K562 (cell line): ENCODE results near the gene IL17F. TPM values are rescaled to one million over a fixed set of nuclear protein-coding genes. Genes with fewer than 3 reads are reported as not detected.

Source experiments
- ATAC-seq: fragments of 200-7000 bp; cut with Tn5 transposase; 3 replicates; pipeline ENCODE4 v1.9.1; 2020; ENCODE audit warnings: moderate library complexity
- BruUV-seq: library from RNA; stranded (reverse); fragments of 400-500 nt; replicated peaks from 2 replicates; lab custom pipeline; 2021; lab: Mats Ljungman, UMichigan
- CTCF ChIA-PET: fragments of 300-600 bp; formaldehyde crosslinking; extraction: SDS; loops from one replicate; lab custom pipeline; 2021; ENCODE audit warnings: low intra/inter-chr PET ratio; lab: Yijun Ruan, JAX
- POLR2A ChIA-PET: fragments of 300-600, 350-650 bp; sonication (Branson Sonifier 250); formaldehyde crosslinking; extraction: SDS; loops from one replicate; lab custom pipeline; 2021; ENCODE audit warnings: antibody characterized with exemption, inconsistent platforms; lab: Yijun Ruan, JAX
- DNase-seq, 4 experiments: peaks; one replicate each; pipeline versions ENCODE4 v3.0.0 to v3.0.0-alpha.2; 2011 to 2018; ENCODE audit warnings: low spot score in 3 of 4, mixed read lengths in 3 of 4; ENCODE audit errors: extremely low read depth in 1 of 4
- FAIRE-seq: peaks from 2 replicates; lab custom pipeline; 2011; peaks lifted over from hg19 to GRCh38; lab: Jason Lieb, UNC
- H2AFZ ChIP-seq: 2 replicates; pipeline ENCODE4 v1.6.0; 2011; ENCODE audit warnings: low read depth, low read length, control low read depth, inconsistent platforms
- H3K27ac ChIP-seq: fragments of 200-600 bp; 3 replicates; pipeline ENCODE4 v1.8.0; 2011; ENCODE audit warnings: low read depth, mild to moderate bottlenecking, control low read depth, inconsistent platforms, low read length, moderate library complexity, mixed read lengths; ENCODE audit errors: extremely low read depth
- H3K27me3 ChIP-seq, 2 experiments: fragments of 300-600 bp in 1 of 2; 2 replicates in 1 of 2; 3 replicates in 1 of 2; pipeline versions ENCODE4 v1.6.0 to v1.8.0; 2011; ENCODE audit warnings: inconsistent platforms in 2 of 2, low read length in 2 of 2, mild to moderate bottlenecking in 1 of 2, mixed read lengths in 1 of 2, moderate library complexity in 1 of 2; ENCODE audit not compliant: control insufficient read depth in 2 of 2, insufficient read depth in 2 of 2
- H3K36me3 ChIP-seq: fragments of 300-600 bp; 3 replicates; pipeline ENCODE4 v1.8.0; 2011; ENCODE audit warnings: mild to moderate bottlenecking, low read length, inconsistent platforms; ENCODE audit not compliant: control insufficient read depth, insufficient read depth
- H3K4me1 ChIP-seq, 2 experiments: fragments of 200-600 bp in 1 of 2; replicated peaks in 1 of 2; 2 replicates in 1 of 2; 3 replicates in 1 of 2; pipeline versions ENCODE4 v1.5.1 to v1.8.0; 2011; ENCODE audit warnings: inconsistent platforms in 2 of 2, low read length in 2 of 2, mild to moderate bottlenecking in 1 of 2, mixed read lengths in 1 of 2, moderate library complexity in 1 of 2; ENCODE audit not compliant: control insufficient read depth in 2 of 2, insufficient read depth in 2 of 2
- H3K4me2 ChIP-seq: 2 replicates; pipeline ENCODE4 v1.6.1; 2011; ENCODE audit warnings: low read length, control low read depth, inconsistent platforms, mixed read lengths; ENCODE audit not compliant: insufficient read depth
- H3K4me3 ChIP-seq: fragments of 200-600 bp; sonication (generic), shearing (Covaris generic); 2 replicates; pipeline ENCODE4 v1.5.1; 2016; ENCODE audit warnings: control low read depth, inconsistent platforms
- H3K79me2 ChIP-seq: fragments of 200-600 bp; 3 replicates; pipeline ENCODE4 v1.8.0; 2011; ENCODE audit warnings: low read length, inconsistent platforms; ENCODE audit not compliant: control insufficient read depth, insufficient read depth
- H3K9ac ChIP-seq, 2 experiments: 2 replicates each; pipeline versions ENCODE4 v1.6.0 to v1.6.1; 2011; ENCODE audit warnings: low read depth in 2 of 2, low read length in 2 of 2, control low read depth in 1 of 2, inconsistent platforms in 1 of 2, mild to moderate bottlenecking in 1 of 2, mixed read lengths in 1 of 2; ENCODE audit not compliant: insufficient read depth in 1 of 2
- H3K9me1 ChIP-seq: one replicate; pipeline ENCODE4 v1.6.0; 2011; ENCODE audit warnings: inconsistent platforms, mild to moderate bottlenecking, low read length, moderate library complexity; ENCODE audit not compliant: control insufficient read depth, insufficient read depth
- H3K9me3 ChIP-seq: replicated peaks from 2 replicates; pipeline ENCODE4 v1.5.1; 2011; ENCODE audit warnings: low read depth, low read length, inconsistent platforms; ENCODE audit not compliant: control insufficient read depth, insufficient read depth
- H4K20me1 ChIP-seq: replicated peaks from 2 replicates; pipeline ENCODE4 v1.6.1; 2011; ENCODE audit warnings: low read length, inconsistent platforms, mixed read lengths; ENCODE audit not compliant: control insufficient read depth, insufficient read depth
- EHMT2 ChIP-seq: fragments of 450-650 bp; IDR thresholded peaks from 2 replicates; pipeline ENCODE4 v1.6.1; 2018; ENCODE audit warnings: antibody characterized with exemption
- FOXP4 ChIP-seq: sonication (generic); formaldehyde crosslinking; IDR thresholded peaks from 2 replicates; pipeline ENCODE4 v1.8.0; 2022; ENCODE audit warnings: mild to moderate bottlenecking, missing genetic modification reagents, borderline replicate concordance
- MAFG ChIP-seq: fragments of 450-650 bp; conservative IDR thresholded peaks from 2 replicates; pipeline ENCODE4 v1.6.1; 2016; ENCODE audit warnings: missing genetic modification characterization, missing compliant biosample characterization
- MXI1 ChIP-seq: IDR thresholded peaks from 2 replicates; pipeline ENCODE4 v1.6.1; 2011; ENCODE audit warnings: low read depth, mild to moderate bottlenecking, improper control_type of control experiment, low read length
- NCOA6 ChIP-seq: fragments of 450-650 bp; IDR thresholded peaks from 2 replicates; pipeline ENCODE4 v1.6.1; 2017; ENCODE audit warnings: mild to moderate bottlenecking
- NFIX ChIP-seq: fragments of 250-450 bp; sonication (Bioruptor Pico); IDR thresholded peaks from 2 replicates; pipeline ENCODE4 v1.4.0; 2020; ENCODE audit warnings: low read depth, mild to moderate bottlenecking, moderate library complexity
- PHB ChIP-seq: fragments of 250-450 bp; sonication (Bioruptor Pico); IDR thresholded peaks from 2 replicates; pipeline ENCODE4 v1.5.0; 2021
- PRPF4 ChIP-seq: fragments of 200-400 bp; formaldehyde crosslinking; IDR thresholded peaks from one replicate; pipeline ENCODE4 v1.6.1; 2017; ENCODE audit warnings: low read length, low read depth, mild to moderate bottlenecking; ENCODE audit not compliant: insufficient read depth, poor library complexity, severe bottlenecking
- SNIP1 ChIP-seq: fragments of 450-650 bp; IDR thresholded peaks from 2 replicates; pipeline ENCODE4 v1.7.1; 2017; ENCODE audit warnings: low read depth, mild to moderate bottlenecking
- TRIM24 ChIP-seq, 2 experiments: fragments of 450-650 bp; IDR thresholded peaks; 2 replicates each; pipeline ENCODE4 v1.6.1; 2016
- TRIM28 ChIP-seq: fragments of 450-650 bp; IDR thresholded peaks from 2 replicates; pipeline ENCODE4 v1.6.1; 2017
- ZNF395 ChIP-seq: fragments of 200-800 bp; sonication (Bioruptor generic); IDR thresholded peaks from 2 replicates; pipeline ENCODE4 v1.6.1; 2017; ENCODE audit warnings: missing genetic modification characterization, missing compliant biosample characterization
- in situ Hi-C: fragments of 300-500 bp; cut with MboI; formaldehyde crosslinking; loops from 4 replicates; pipeline ENCODE4 v1.15.0; 2018; ENCODE audit warnings: inconsistent platforms, mixed read lengths
- intact Hi-C: fragments of 100-400 bp; cut with micrococcal nuclease; formaldehyde crosslinking; loops from 2 replicates; pipeline ENCODE4 v1.14.2; 2022
- polyA plus RNA-seq, 8 experiments: library from polyadenylated mRNA; depleted of rRNA in 4 of 8; stranded (reverse) in 5 of 8; unstranded in 3 of 8; fragments of >200 nt; fragmentation: Nextera tagmentation in 2 of 8; fragmentation: Illumina TruSeq in 1 of 8; extraction: Ambion mirVana in 2 of 8; extraction: Trizol in 1 of 8; gene quantifications; 2 replicates each; pipeline versions ENCODE4 v1.2.1 to v1.2.3, GENCODE V29; 2011 to 2014; ENCODE audit warnings: inconsistent platforms in 1 of 8, missing spikeins in 1 of 8
- total RNA-seq, 7 experiments: library from RNA; depleted of rRNA in 6 of 7; stranded (reverse); fragments of >200 nt in 6 of 7; fragmentation: Illumina TruSeq in 2 of 7; extraction: Trizol in 2 of 7; gene quantifications; 2 replicates each; pipeline versions ENCODE4 v1.2.1 to v1.2.3, GENCODE V29; 2011 to 2021; ENCODE audit warnings: low replicate concordance in 1 of 7
- TF ChIP-seq, protein P1 (sequence below): fragments of 450-650 bp; IDR thresholded peaks from 2 replicates; pipeline ENCODE4 v1.7.0; 2016; ENCODE audit warnings: borderline replicate concordance
- TF ChIP-seq, protein P2 (sequence below): fragments of 450-650 bp; IDR thresholded peaks from 2 replicates; pipeline ENCODE4 v1.6.1; 2016; ENCODE audit warnings: borderline replicate concordance
- TF ChIP-seq, protein P3 (sequence below): sonication (generic); formaldehyde crosslinking; IDR thresholded peaks from 2 replicates; pipeline ENCODE4 v1.8.0; 2022; ENCODE audit warnings: missing genetic modification reagents, mild to moderate bottlenecking, borderline replicate concordance

Gene IL17F
- total and polyA plus RNA-seq, 9 of the 15 experiments (the other 6 are each of a cell fraction or from before 2014, with no cell fraction given) = not detected

DNA sequence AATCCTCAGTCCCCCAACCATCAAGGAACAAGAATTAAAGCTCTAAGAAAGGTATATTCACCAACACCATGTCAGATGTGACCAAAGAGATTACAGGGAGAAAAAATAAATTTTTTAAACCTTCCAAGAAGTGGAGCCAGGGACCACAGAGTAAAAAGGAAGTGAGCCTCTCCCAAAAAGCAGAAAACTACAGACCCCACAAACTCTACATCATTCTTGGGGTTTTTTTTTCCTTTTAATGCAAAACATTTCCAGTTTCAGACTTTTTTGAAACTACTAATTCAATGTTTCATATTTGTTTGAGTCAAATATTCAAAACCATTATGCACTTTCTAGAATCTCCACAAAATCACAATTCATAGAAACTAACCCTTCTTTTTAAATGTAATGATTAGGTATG is 6.8 kb upstream of the IL17F start:
- BruUV-seq = no TSS peak
- peaks cover 21 to 27% of the 10 kb centered on the region in 2 experiments for H3K27me3 ChIP-seq
- no peak overlapping the region for H2AFZ ChIP-seq
- intact Hi-C loops = no loop called here
- no peak overlapping the region for H3K4me2 ChIP-seq
- ATAC-seq = no peak
- H3K79me2 ChIP-seq = no peaks in the 10 kb centered on the region
- no peak overlapping the region for H3K4me3 ChIP-seq
- TF ChIP-seq, protein P1, sequence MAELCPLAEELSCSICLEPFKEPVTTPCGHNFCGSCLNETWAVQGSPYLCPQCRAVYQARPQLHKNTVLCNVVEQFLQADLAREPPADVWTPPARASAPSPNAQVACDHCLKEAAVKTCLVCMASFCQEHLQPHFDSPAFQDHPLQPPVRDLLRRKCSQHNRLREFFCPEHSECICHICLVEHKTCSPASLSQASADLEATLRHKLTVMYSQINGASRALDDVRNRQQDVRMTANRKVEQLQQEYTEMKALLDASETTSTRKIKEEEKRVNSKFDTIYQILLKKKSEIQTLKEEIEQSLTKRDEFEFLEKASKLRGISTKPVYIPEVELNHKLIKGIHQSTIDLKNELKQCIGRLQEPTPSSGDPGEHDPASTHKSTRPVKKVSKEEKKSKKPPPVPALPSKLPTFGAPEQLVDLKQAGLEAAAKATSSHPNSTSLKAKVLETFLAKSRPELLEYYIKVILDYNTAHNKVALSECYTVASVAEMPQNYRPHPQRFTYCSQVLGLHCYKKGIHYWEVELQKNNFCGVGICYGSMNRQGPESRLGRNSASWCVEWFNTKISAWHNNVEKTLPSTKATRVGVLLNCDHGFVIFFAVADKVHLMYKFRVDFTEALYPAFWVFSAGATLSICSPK = no peak
- TF ChIP-seq MXI1 = no peak
- TF ChIP-seq, protein P2, sequence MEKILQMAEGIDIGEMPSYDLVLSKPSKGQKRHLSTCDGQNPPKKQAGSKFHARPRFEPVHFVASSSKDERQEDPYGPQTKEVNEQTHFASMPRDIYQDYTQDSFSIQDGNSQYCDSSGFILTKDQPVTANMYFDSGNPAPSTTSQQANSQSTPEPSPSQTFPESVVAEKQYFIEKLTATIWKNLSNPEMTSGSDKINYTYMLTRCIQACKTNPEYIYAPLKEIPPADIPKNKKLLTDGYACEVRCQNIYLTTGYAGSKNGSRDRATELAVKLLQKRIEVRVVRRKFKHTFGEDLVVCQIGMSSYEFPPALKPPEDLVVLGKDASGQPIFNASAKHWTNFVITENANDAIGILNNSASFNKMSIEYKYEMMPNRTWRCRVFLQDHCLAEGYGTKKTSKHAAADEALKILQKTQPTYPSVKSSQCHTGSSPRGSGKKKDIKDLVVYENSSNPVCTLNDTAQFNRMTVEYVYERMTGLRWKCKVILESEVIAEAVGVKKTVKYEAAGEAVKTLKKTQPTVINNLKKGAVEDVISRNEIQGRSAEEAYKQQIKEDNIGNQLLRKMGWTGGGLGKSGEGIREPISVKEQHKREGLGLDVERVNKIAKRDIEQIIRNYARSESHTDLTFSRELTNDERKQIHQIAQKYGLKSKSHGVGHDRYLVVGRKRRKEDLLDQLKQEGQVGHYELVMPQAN = no peak
- no peak for TF ChIP-seq PRPF4
- TF ChIP-seq TRIM24 (IDR thresholded peaks at IDR 0.05) = no peak
- TF ChIP-seq TRIM28 = no peak
- TF ChIP-seq, protein P3, sequence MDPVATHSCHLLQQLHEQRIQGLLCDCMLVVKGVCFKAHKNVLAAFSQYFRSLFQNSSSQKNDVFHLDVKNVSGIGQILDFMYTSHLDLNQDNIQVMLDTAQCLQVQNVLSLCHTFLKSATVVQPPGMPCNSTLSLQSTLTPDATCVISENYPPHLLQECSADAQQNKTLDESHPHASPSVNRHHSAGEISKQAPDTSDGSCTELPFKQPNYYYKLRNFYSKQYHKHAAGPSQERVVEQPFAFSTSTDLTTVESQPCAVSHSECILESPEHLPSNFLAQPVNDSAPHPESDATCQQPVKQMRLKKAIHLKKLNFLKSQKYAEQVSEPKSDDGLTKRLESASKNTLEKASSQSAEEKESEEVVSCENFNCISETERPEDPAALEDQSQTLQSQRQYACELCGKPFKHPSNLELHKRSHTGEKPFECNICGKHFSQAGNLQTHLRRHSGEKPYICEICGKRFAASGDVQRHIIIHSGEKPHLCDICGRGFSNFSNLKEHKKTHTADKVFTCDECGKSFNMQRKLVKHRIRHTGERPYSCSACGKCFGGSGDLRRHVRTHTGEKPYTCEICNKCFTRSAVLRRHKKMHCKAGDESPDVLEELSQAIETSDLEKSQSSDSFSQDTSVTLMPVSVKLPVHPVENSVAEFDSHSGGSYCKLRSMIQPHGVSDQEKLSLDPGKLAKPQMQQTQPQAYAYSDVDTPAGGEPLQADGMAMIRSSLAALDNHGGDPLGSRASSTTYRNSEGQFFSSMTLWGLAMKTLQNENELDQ (CRISPR knock-in tag) = no peak
- no peak for TF ChIP-seq SNIP1
- no peak for TF ChIP-seq FOXP4 (CRISPR knock-in tag)
- no peak for TF ChIP-seq MAFG (tag)
- no peak for TF ChIP-seq PHB (CRISPR knock-in tag)
- no peak for TF ChIP-seq NFIX
- TF ChIP-seq ZNF395 (CRISPR knock-in tag) = no peak
- TF ChIP-seq NCOA6 = no peak
- no peak for TF ChIP-seq EHMT2
- H3K9ac ChIP-seq = no peak overlapping the region
- ChIA-PET POLR2A (no interaction called here), CTCF (no interaction called here)
- in situ Hi-C loops = no loop called here
- no peak overlapping the region for H3K27ac ChIP-seq
- no peaks in the 10 kb centered on the region for H3K36me3 ChIP-seq
- H3K4me1 ChIP-seq = no peaks in the 10 kb centered on the region
- H3K9me1 ChIP-seq = no peaks in the 10 kb centered on the region
- no peak for DNase-seq
- no peak for FAIRE-seq
- H4K20me1 ChIP-seq = no peaks in the 10 kb centered on the region
- H3K9me3 ChIP-seq = no peaks in the 10 kb centered on the region
